ENCODE results near the gene PCAT6.

GRCh38 chr1:202812176-202813026, 1.6 kb downstream of the PCAT6 start:
- TF ChIP-seq POLR2A (IDR thresholded peaks at IDR 0.05), result no peak
- no peak for TF ChIP-seq CTCF (IDR thresholded peaks at IDR 0.05)
